Measurements from ENCODE around the gene ANKK1.

Gene ANKK1

GRCh38 chr11:113387605-113388211 is at the start of gene ANKK1:
ANKK1 (plus strand) TSS chr11:113387779; CDS start chr11:113387885, 106 bp downstream.
- DNase-seq: no peak

GRCh38 chr11:113338730-113339129 is 48.8 kb upstream of the ANKK1 start:
- no peak for DNase-seq

GRCh38 chr11:113339929-113340589 is 47.5 kb upstream of the ANKK1 start:
- DNase-seq: no peak

GRCh38 chr11:113341388-113342165 is 46.0 kb upstream of the ANKK1 start:
- no peak for DNase-seq

- no peak for DNase-seq
Measured at GRCh38 chr11:113345978-113346377, 41.6 kb upstream of the ANKK1 start.

- DNase-seq: no peak
Measured at GRCh38 chr11:113349528-113349927, 38.1 kb upstream of the ANKK1 start.

- DNase-seq: no peak
Measured at GRCh38 chr11:113350336-113351067, 37.1 kb upstream of the ANKK1 start.

- DNase-seq: no peak
Measured at GRCh38 chr11:113351068-113351450, 36.5 kb upstream of the ANKK1 start.

- no peak for DNase-seq
Measured at GRCh38 chr11:113351480-113351879, 36.1 kb upstream of the ANKK1 start.

- no peak for DNase-seq
Measured at GRCh38 chr11:113356203-113356602, 31.4 kb upstream of the ANKK1 start.

GRCh38 chr11:113363406-113363805 is 24.2 kb upstream of the ANKK1 start:
- DNase-seq: no peak

- no peak for DNase-seq
Measured at GRCh38 chr11:113363996-113364641, 23.5 kb upstream of the ANKK1 start.

- no peak for DNase-seq
Measured at GRCh38 chr11:113365895-113366294, 21.7 kb upstream of the ANKK1 start.

- no peak for DNase-seq
Measured at GRCh38 chr11:113369411-113369810, 18.2 kb upstream of the ANKK1 start.

GRCh38 chr11:113370634-113371033 is 16.9 kb upstream of the ANKK1 start:
- DNase-seq: no peak

- no peak for DNase-seq
Measured at GRCh38 chr11:113372309-113372708, 15.3 kb upstream of the ANKK1 start.

- no peak for DNase-seq
Measured at GRCh38 chr11:113373306-113373705, 14.3 kb upstream of the ANKK1 start.

- no peak for DNase-seq
Measured at GRCh38 chr11:113373981-113374560, 13.5 kb upstream of the ANKK1 start.

- DNase-seq: no peak
Measured at GRCh38 chr11:113375402-113375801, 12.2 kb upstream of the ANKK1 start.

GRCh38 chr11:113376156-113376555 is 11.4 kb upstream of the ANKK1 start:
- no peak for DNase-seq

- DNase-seq: no peak
Measured at GRCh38 chr11:113377681-113378412, 9.7 kb upstream of the ANKK1 start.

- DNase-seq: no peak
Measured at GRCh38 chr11:113378692-113379091, 8.9 kb upstream of the ANKK1 start.
